Endothelial cell of umbilical vein (primary cell): ENCODE data around the gene PARD3B. TPM values are rescaled to one million over a fixed set of nuclear protein-coding genes. Genes with fewer than 3 reads are reported as not detected.

ENCODE experiments used
- BruUV-seq: library from RNA; stranded (reverse); fragments of 400-500 nt; replicated peaks from 2 replicates; lab custom pipeline; 2021; lab: Mats Ljungman, UMichigan
- CTCF ChIA-PET: fragments of 300-600, 350-600 bp; sonication (Branson Sonifier 250); formaldehyde crosslinking; loops from one replicate; lab custom pipeline; 2021; ENCODE audit warnings: antibody characterized with exemption, inconsistent platforms; lab: Charles Lee
- POLR2A ChIA-PET: fragments of 300-600, 350-600 bp; sonication (Branson Sonifier 250); formaldehyde crosslinking; loops from one replicate; lab custom pipeline; 2021; ENCODE audit warnings: antibody characterized with exemption, inconsistent platforms; lab: Charles Lee
- DNase-seq: peaks from one replicate; pipeline ENCODE4 v3.0.0-alpha.2; 2011; ENCODE audit warnings: low read depth, low spot score
- FAIRE-seq: peaks from 2 replicates; lab custom pipeline; 2011; peaks lifted over from hg19 to GRCh38; lab: Jason Lieb, UNC
- H2AFZ ChIP-seq: 2 replicates; pipeline ENCODE4 v1.6.0; 2012; ENCODE audit warnings: low read depth, low read length, control low read depth, inconsistent platforms
- H3K27ac ChIP-seq: 2 replicates; pipeline ENCODE4 v1.5.1; 2011; ENCODE audit warnings: low read depth, mild to moderate bottlenecking, control low read depth, low read length, moderate library complexity; ENCODE audit not compliant: insufficient read depth
- H3K27me3 ChIP-seq, 2 experiments: 2 replicates each; pipeline versions ENCODE4 v1.6.0 to v1.6.1; 2011; ENCODE audit warnings: low read length in 2 of 2, mixed read lengths in 1 of 2; ENCODE audit not compliant: control insufficient read depth in 2 of 2, insufficient read depth in 2 of 2
- H3K36me3 ChIP-seq, 2 experiments: 2 replicates in 1 of 2; 3 replicates in 1 of 2; pipeline ENCODE4 v1.5.1; 2011; ENCODE audit warnings: low read length in 2 of 2, mild to moderate bottlenecking in 1 of 2, moderate library complexity in 1 of 2; ENCODE audit not compliant: control insufficient read depth in 2 of 2, insufficient read depth in 2 of 2; ENCODE audit errors: extremely low read depth in 1 of 2
- H3K4me1 ChIP-seq: 3 replicates; pipeline ENCODE4 v1.5.1; 2011; ENCODE audit warnings: mild to moderate bottlenecking, low read length; ENCODE audit not compliant: control insufficient read depth, insufficient read depth; ENCODE audit errors: extremely low read depth
- H3K4me2 ChIP-seq: 2 replicates; pipeline ENCODE4 v1.6.1; 2011; ENCODE audit warnings: low read length, control low read depth, mixed read lengths; ENCODE audit not compliant: insufficient read depth
- H3K4me3 ChIP-seq, 3 experiments: fragments of 200-600 bp in 1 of 3; sonication (generic), shearing (Covaris generic) in 1 of 3; replicated peaks in 1 of 3; 2 replicates each; pipeline ENCODE4 v1.5.1; 2011 to 2016; ENCODE audit warnings: control low read depth in 3 of 3, low read length in 3 of 3, mild to moderate bottlenecking in 2 of 3, inconsistent platforms in 1 of 3, low read depth in 1 of 3, moderate library complexity in 1 of 3; ENCODE audit not compliant: insufficient read depth in 1 of 3
- H3K79me2 ChIP-seq: 2 replicates; pipeline ENCODE4 v1.6.0; 2012; ENCODE audit warnings: low read length, inconsistent platforms; ENCODE audit not compliant: control insufficient read depth, insufficient read depth
- H3K9ac ChIP-seq: replicated peaks from 2 replicates; pipeline ENCODE3; 2011; ENCODE audit warnings: low read length, control low read depth; ENCODE audit not compliant: insufficient read depth; ENCODE audit errors: extremely low read depth
- H3K9me1 ChIP-seq: replicated peaks from 3 replicates; pipeline ENCODE4 v1.6.0; 2011; ENCODE audit warnings: mild to moderate bottlenecking, low read length; ENCODE audit not compliant: control insufficient read depth, insufficient read depth; ENCODE audit errors: extremely low read depth
- H3K9me3 ChIP-seq: replicated peaks from 2 replicates; pipeline ENCODE4 v1.5.1; 2012; ENCODE audit warnings: low read length, inconsistent platforms; ENCODE audit not compliant: control insufficient read depth, insufficient read depth
- H4K20me1 ChIP-seq: replicated peaks from 2 replicates; pipeline ENCODE3; 2011; ENCODE audit warnings: mild to moderate bottlenecking, low read length; ENCODE audit not compliant: control insufficient read depth, insufficient read depth; ENCODE audit errors: extremely low read depth
- EZH2 ChIP-seq: IDR thresholded peaks from 2 replicates; pipeline ENCODE4 v1.6.1; 2012; ENCODE audit warnings: borderline replicate concordance, low read depth, mild to moderate bottlenecking, moderate library complexity, low read length, inconsistent platforms; ENCODE audit not compliant: severe bottlenecking
- FOS ChIP-seq: IDR thresholded peaks from 2 replicates; pipeline ENCODE4 v1.6.1; 2011; ENCODE audit warnings: mild to moderate bottlenecking, low read length, moderate library complexity, borderline replicate concordance; ENCODE audit not compliant: insufficient read depth
- GATA2 ChIP-seq: IDR thresholded peaks from 2 replicates; pipeline ENCODE4 v1.7.0; 2011; ENCODE audit warnings: low read depth, mild to moderate bottlenecking, moderate library complexity, mixed read lengths, low read length; ENCODE audit not compliant: insufficient read length, insufficient read depth
- JUN ChIP-seq: IDR thresholded peaks from 2 replicates; pipeline ENCODE4 v1.6.1; 2011; ENCODE audit warnings: borderline replicate concordance, low read depth; ENCODE audit not compliant: insufficient read length, insufficient read depth
- MYC ChIP-seq: IDR thresholded peaks from one replicate; pipeline ENCODE4 v1.6.1; 2011; ENCODE audit warnings: mild to moderate bottlenecking, low read depth, low read length
- POLR2A ChIP-seq: IDR thresholded peaks from 2 replicates; pipeline ENCODE4 v1.6.1; 2012; ENCODE audit warnings: low read depth, mild to moderate bottlenecking, control low read depth, low read length
- POLR2AphosphoS5 ChIP-seq: IDR thresholded peaks from 2 replicates; pipeline ENCODE4 v1.6.1; 2012; ENCODE audit warnings: low read depth, mild to moderate bottlenecking, control low read depth, low read length, moderate library complexity; ENCODE audit not compliant: insufficient read depth
- dilution Hi-C: fragments of 300-500 bp; cut with MboI; formaldehyde crosslinking; loops from one replicate; pipeline ENCODE4 v1.15.0; 2019; ENCODE audit warnings: low sequenced_read_pairs; ENCODE audit not compliant: extremely low pct_ligation_motif_present
- intact Hi-C: fragments of 100-400 bp; cut with micrococcal nuclease; formaldehyde crosslinking; loops from one replicate; pipeline ENCODE4 v1.10.0; 2022
- polyA plus RNA-seq, 4 experiments: library from polyadenylated mRNA; depleted of rRNA in 3 of 4; stranded (reverse) in 3 of 4; unstranded in 1 of 4; fragments of >200 nt; gene quantifications; 2 replicates each; pipeline versions ENCODE4 v1.2.1 to v1.2.3, GENCODE V29; 2011 to 2012; ENCODE audit warnings: missing spikeins in 1 of 4
- total RNA-seq: library from RNA; stranded (reverse); gene quantifications from 2 replicates; pipeline ENCODE4 v1.2.3, GENCODE V29; 2021
- TF ChIP-seq, protein P1 (sequence below), 2 donors: IDR thresholded peaks; 1 replicate in 1 of 2; 2 replicates in 1 of 2; pipeline ENCODE4 v1.5.1; 2011; ENCODE audit warnings: low read length in 2 of 2, mild to moderate bottlenecking in 2 of 2, moderate library complexity in 2 of 2, control low read depth in 1 of 2, inconsistent platforms in 1 of 2, low read depth in 1 of 2; ENCODE audit not compliant: insufficient read depth in 1 of 2; ENCODE audit errors: extremely low read depth in 1 of 2
- TF ChIP-seq, protein P2 (sequence below): IDR thresholded peaks from 2 replicates; pipeline ENCODE4 v1.6.1; 2011; ENCODE audit not compliant: insufficient read depth, insufficient read length

Gene PARD3B
- total and polyA plus RNA-seq, 2 donors (not counting 3 experiments of a cell fraction or from before 2014, with no cell fraction given) = 2.2 to 30.9 TPM

DNA sequence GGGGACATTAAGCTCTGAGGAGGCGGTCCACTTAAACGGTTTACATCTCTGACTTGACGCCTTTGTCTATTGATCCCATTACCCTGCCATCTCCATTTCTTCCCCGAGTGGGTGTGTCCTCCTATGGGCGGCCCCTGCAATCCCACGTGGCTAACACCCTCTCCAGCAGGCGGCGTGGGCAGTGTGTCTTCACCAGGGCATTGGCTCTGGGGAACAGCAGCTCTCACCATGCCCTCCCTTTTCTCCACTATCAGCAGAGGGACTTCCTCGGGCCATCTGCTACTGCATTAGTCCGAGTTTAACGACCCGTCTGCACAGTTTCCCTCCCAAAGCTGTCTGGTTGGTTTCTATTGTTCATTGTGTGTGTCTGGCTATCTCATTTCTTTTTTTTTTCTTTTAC lies 625.1 kb downstream of the PARD3B start:
- TF ChIP-seq EZH2 (no peak), FOS (no peak), MYC (no peak), JUN (no peak), GATA2 (no peak), POLR2A (no peak), POLR2AphosphoS5 (no peak)
- TF ChIP-seq, protein P1, sequence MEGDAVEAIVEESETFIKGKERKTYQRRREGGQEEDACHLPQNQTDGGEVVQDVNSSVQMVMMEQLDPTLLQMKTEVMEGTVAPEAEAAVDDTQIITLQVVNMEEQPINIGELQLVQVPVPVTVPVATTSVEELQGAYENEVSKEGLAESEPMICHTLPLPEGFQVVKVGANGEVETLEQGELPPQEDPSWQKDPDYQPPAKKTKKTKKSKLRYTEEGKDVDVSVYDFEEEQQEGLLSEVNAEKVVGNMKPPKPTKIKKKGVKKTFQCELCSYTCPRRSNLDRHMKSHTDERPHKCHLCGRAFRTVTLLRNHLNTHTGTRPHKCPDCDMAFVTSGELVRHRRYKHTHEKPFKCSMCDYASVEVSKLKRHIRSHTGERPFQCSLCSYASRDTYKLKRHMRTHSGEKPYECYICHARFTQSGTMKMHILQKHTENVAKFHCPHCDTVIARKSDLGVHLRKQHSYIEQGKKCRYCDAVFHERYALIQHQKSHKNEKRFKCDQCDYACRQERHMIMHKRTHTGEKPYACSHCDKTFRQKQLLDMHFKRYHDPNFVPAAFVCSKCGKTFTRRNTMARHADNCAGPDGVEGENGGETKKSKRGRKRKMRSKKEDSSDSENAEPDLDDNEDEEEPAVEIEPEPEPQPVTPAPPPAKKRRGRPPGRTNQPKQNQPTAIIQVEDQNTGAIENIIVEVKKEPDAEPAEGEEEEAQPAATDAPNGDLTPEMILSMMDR (IDR thresholded peaks at IDR 0.05; ENCODE audit: extremely low read depth in 1 of 2, insufficient read depth in 1 of 2, low read depth in 1 of 2, low read length in 2 of 2) = no peak
- TF ChIP-seq, protein P2, sequence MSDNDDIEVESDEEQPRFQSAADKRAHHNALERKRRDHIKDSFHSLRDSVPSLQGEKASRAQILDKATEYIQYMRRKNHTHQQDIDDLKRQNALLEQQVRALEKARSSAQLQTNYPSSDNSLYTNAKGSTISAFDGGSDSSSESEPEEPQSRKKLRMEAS = no peak
- H2AFZ ChIP-seq = no peak overlapping the region
- H3K36me3 ChIP-seq = no peaks in the 10 kb centered on the region
- no peaks in the 10 kb centered on the region for H3K79me2 ChIP-seq
- ChIA-PET CTCF (no interaction called here), POLR2A (no interaction called here)
- H3K27ac ChIP-seq = no peak overlapping the region
- no peak for FAIRE-seq
- no peak overlapping the region for H3K9ac ChIP-seq
- no peak for DNase-seq
- BruUV-seq = no TSS peak
- H3K9me1 ChIP-seq = no peaks in the 10 kb centered on the region
- H3K9me3 ChIP-seq = no peaks in the 10 kb centered on the region
- dilution Hi-C loops (no loop called here), intact Hi-C loops (no loop called here)
- peaks cover 6% of the 10 kb centered on the region for H3K4me1 ChIP-seq
- no peak overlapping the region for H3K4me2 ChIP-seq
- H4K20me1 ChIP-seq = no peaks in the 10 kb centered on the region
- no peaks in the 10 kb centered on the region for H3K27me3 ChIP-seq
- no peak overlapping the region for H3K4me3 ChIP-seq
